GM15510 (cell line): ENCODE results near the gene C1orf116.

ENCODE experiments used
- POLR2A ChIP-seq: IDR thresholded peaks from 3 replicates; pipeline ENCODE4 v1.6.1; 2011; ENCODE audit warnings: borderline replicate concordance; ENCODE audit not compliant: insufficient read length; ENCODE audit errors: extremely low read depth

The C1orf116 gene

DNA sequence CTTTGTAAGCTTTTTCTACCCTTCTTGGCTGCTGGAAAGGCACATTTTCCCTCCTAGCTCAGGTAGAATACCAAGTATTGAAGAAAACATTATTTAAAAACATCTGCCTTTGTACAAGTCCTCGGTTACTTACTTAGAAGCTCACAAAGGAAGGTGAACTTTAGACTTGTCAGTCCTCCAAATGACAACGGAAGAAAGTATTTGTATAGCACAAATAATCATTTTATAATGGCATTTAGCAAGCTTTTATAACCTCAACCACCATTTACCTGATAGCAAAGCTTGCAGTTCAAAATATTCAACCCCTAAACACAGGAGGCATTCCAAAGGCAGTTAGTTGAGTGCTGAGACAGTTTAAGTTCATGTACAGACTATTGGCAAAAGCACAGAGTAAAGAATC, 59.8 kb downstream of the C1orf116 start:
- TF ChIP-seq POLR2A = no peak

GRCh38 chr1:206971029-206971655, 61.4 kb downstream of the C1orf116 start:
- TF ChIP-seq POLR2A = no peak

- no peak for TF ChIP-seq POLR2A
These were observed 62.1 kb downstream of the C1orf116 start, which contains the start of gene FCAMR for GRCh38 chr1:206970446-206970845. Gene FCAMR, minus strand, starts transcription at chr1:206970460. Its CDS starts 335 bp downstream, at chr1:206970125.

DNA sequence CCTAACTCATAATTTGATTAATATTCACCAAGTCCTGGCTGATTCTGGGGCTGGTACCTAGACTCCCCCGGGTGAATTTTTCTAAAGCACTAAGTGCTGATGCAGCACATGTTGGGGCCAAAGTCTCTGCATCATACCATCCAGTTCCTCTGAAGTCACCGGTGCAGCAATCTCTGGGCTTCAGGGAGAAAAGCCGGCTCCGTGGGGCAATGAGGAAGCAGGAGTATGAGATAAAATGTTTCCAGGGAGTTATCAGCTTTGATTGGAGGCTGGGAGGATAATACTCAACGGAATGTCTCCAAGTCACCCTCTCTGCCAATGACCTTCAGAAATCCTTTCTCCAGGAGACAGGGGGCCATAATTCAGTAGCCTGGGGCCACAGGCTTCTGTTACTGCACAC, 63.5 kb downstream of the C1orf116 start:
- no peak for TF ChIP-seq POLR2A
